DND-41 (cell line): ENCODE results near the gene PTGR1.

Experiments
- ATAC-seq: fragments of 200-7000 bp; cut with Tn5 transposase; 3 replicates; pipeline ENCODE4 v1.9.1; 2021; ENCODE audit warnings: low read depth; ENCODE audit not compliant: insufficient read depth
- DNase-seq: peaks from one replicate; pipeline ENCODE4 v3.0.0-alpha.2; 2020
- H2AFZ ChIP-seq: 2 replicates; pipeline ENCODE4 v1.6.0; 2012; ENCODE audit warnings: low read depth, low read length
- H3K27ac ChIP-seq: 2 replicates; pipeline ENCODE4 v1.5.1; 2012; ENCODE audit warnings: low read length, inconsistent platforms
- H3K27me3 ChIP-seq: fragments of 200-600 bp; sonication (generic); 2 replicates; pipeline ENCODE4 v1.6.0; 2012; ENCODE audit warnings: low read length, mild to moderate bottlenecking, inconsistent platforms; ENCODE audit not compliant: insufficient read depth, poor library complexity
- H3K36me3 ChIP-seq: 2 replicates; pipeline ENCODE4 v1.5.1; 2012; ENCODE audit warnings: low read length, inconsistent platforms; ENCODE audit not compliant: insufficient read depth
- H3K4me1 ChIP-seq: 2 replicates; pipeline ENCODE4 v1.5.1; 2012; ENCODE audit warnings: mild to moderate bottlenecking, low read length; ENCODE audit not compliant: insufficient read depth
- H3K4me2 ChIP-seq: 2 replicates; pipeline ENCODE4 v1.6.0; 2012; ENCODE audit warnings: mild to moderate bottlenecking, moderate library complexity, low read length, inconsistent platforms; ENCODE audit not compliant: insufficient read depth
- H3K4me3 ChIP-seq, 2 experiments: fragments of 200-600 bp in 1 of 2; shearing (Covaris generic) in 1 of 2; 2 replicates each; pipeline ENCODE4 v1.5.1; 2012 to 2016; ENCODE audit warnings: inconsistent platforms in 2 of 2, low read length in 2 of 2, mild to moderate bottlenecking in 2 of 2, low read depth in 1 of 2, moderate library complexity in 1 of 2
- H3K79me2 ChIP-seq: 2 replicates; pipeline ENCODE4 v1.6.0; 2012; ENCODE audit warnings: low read length, inconsistent platforms; ENCODE audit not compliant: insufficient read depth
- H3K9ac ChIP-seq: 2 replicates; pipeline ENCODE4 v1.6.0; 2012; ENCODE audit warnings: low read depth, mild to moderate bottlenecking, inconsistent platforms, low read length, moderate library complexity
- H3K9me3 ChIP-seq: 2 replicates; pipeline ENCODE4 v1.5.1; 2012; ENCODE audit warnings: low read length, moderate library complexity, mild to moderate bottlenecking, inconsistent platforms; ENCODE audit not compliant: insufficient read depth, severe bottlenecking
- H4K20me1 ChIP-seq: 2 replicates; pipeline ENCODE4 v1.6.0; 2012; ENCODE audit warnings: low read length; ENCODE audit not compliant: insufficient read depth
- CTCF ChIP-seq: IDR thresholded peaks from 2 replicates; pipeline ENCODE4 v1.5.1; 2012; ENCODE audit warnings: borderline replicate concordance, low read length, moderate library complexity, mild to moderate bottlenecking; ENCODE audit not compliant: poor library complexity, severe bottlenecking; ENCODE audit errors: extremely low read depth
- EZH2 ChIP-seq: IDR thresholded peaks from 3 replicates; pipeline ENCODE4 v1.6.1; 2012; ENCODE audit warnings: borderline replicate concordance, low read depth, mild to moderate bottlenecking, moderate library complexity, low read length, inconsistent platforms; ENCODE audit not compliant: severe bottlenecking

PTGR1 gene

GRCh38 chr9:111637421-111637950 lies 38.0 kb upstream of the PTGR1 start:
- Histone ChIP-seq H3K9me3 (no peaks in the 10 kb centered on the region), H4K20me1 (peaks cover 30% of the 10 kb centered on the region; the same call in 1 of the 2 replicates), H3K79me2 (peaks cover 67% of the 10 kb centered on the region), H3K36me3 (no peaks in the 10 kb centered on the region; the same call in 1 of the 2 replicates), H3K27ac (no peak overlapping the region), H3K27me3 (no peaks in the 10 kb centered on the region), H3K4me2 (no peak overlapping the region), H3K4me3 (no peak overlapping the region), H3K4me1 (peaks cover 27% of the 10 kb centered on the region), H2AFZ (no peak overlapping the region), H3K9ac (no peak overlapping the region)
- DNase-seq, result no peak
- no peak for ATAC-seq
- no peak for TF ChIP-seq EZH2
- TF ChIP-seq CTCF, result no peak

- H3K79me2 ChIP-seq, result peaks cover 79% of the 10 kb centered on the region
- H3K4me1 ChIP-seq, result peaks cover 41% of the 10 kb centered on the region
- DNase-seq, result no peak
- no peak overlapping the region for H2AFZ ChIP-seq
- H4K20me1 ChIP-seq, result peaks cover 30% of the 10 kb centered on the region; the same call in 1 of the 2 replicates
- no peaks in the 10 kb centered on the region; the same call in 1 of the 2 replicates for H3K36me3 ChIP-seq
- no peaks in the 10 kb centered on the region for H3K27me3 ChIP-seq
- TF ChIP-seq EZH2 (no peak), CTCF (no peak)
- H3K4me2 ChIP-seq, result no peak overlapping the region
- H3K4me3 ChIP-seq, result no peak overlapping the region
- ATAC-seq, result no peak
- H3K9me3 ChIP-seq, result no peaks in the 10 kb centered on the region
- H3K27ac ChIP-seq, result no peak overlapping the region
- no peak overlapping the region for H3K9ac ChIP-seq
Measured at GRCh38 chr9:111634860-111635259, 35.4 kb upstream of the PTGR1 start.

GRCh38 chr9:111633389-111633736 lies 33.9 kb upstream of the PTGR1 start:
- no peaks in the 10 kb centered on the region; the same call in 1 of the 2 replicates for H3K36me3 ChIP-seq
- H3K4me2 ChIP-seq, result peak overlapping the region; percentile 92
- H3K27ac ChIP-seq, result no peak overlapping the region
- H2AFZ ChIP-seq, result no peak overlapping the region
- no peak overlapping the region for H3K9ac ChIP-seq
- peaks cover 68% of the 10 kb centered on the region for H3K79me2 ChIP-seq
- DNase-seq (no peak), ATAC-seq (no peak)
- H3K27me3 ChIP-seq, result no peaks in the 10 kb centered on the region
- no peaks in the 10 kb centered on the region for H3K9me3 ChIP-seq
- TF ChIP-seq EZH2 (no peak), CTCF (no peak)
- peak overlapping the region in 1 of 2 experiments; percentile 34; a peak in 1 of 4 replicates for H3K4me3 ChIP-seq
- peaks cover 30% of the 10 kb centered on the region; the same call in 1 of the 2 replicates for H4K20me1 ChIP-seq
- peaks cover 41% of the 10 kb centered on the region for H3K4me1 ChIP-seq
